GM12878 (cell line): ENCODE results near the gene ERN1. TPM values are rescaled to one million over a fixed set of nuclear protein-coding genes. Genes with fewer than 3 reads are reported as not detected.

Source experiments
- ATAC-seq: fragments of 200-7000 bp; cut with Tn5 transposase; 3 replicates; pipeline ENCODE4 v1.9.1; 2020; ENCODE audit warnings: mild to moderate bottlenecking, moderate library complexity
- BruUV-seq: library from RNA; stranded (reverse); fragments of 400-500 nt; replicated peaks from 2 replicates; lab custom pipeline; 2021; lab: Mats Ljungman, UMichigan
- CTCF ChIA-PET: fragments of 300-600 bp; sonication (Branson Sonifier 250); formaldehyde crosslinking; extraction: SDS; loops from one replicate; lab custom pipeline; 2021; ENCODE audit warnings: inconsistent platforms; lab: Yijun Ruan, JAX
- POLR2A ChIA-PET: fragments of 350-600 bp; formaldehyde crosslinking; extraction: SDS; loops from one replicate; lab custom pipeline; 2021; ENCODE audit warnings: inconsistent platforms; lab: Charles Lee
- RAD21 ChIA-PET: fragments of 300-600 bp; sonication (Branson Sonifier 250); formaldehyde crosslinking; loops from one replicate; lab custom pipeline; 2023; ENCODE audit warnings: antibody characterized with exemption; ENCODE audit not compliant: unreplicated experiment; lab: Charles Lee
- SMC1A ChIA-PET: fragments of 300-600 bp; sonication (Branson Sonifier 250); formaldehyde crosslinking; loops from one replicate; lab custom pipeline; 2023; ENCODE audit not compliant: unreplicated experiment, uncharacterized antibody; lab: Charles Lee
- DNase-seq: peaks from one replicate; pipeline ENCODE4 v3.0.0-alpha.2; 2011; ENCODE audit warnings: low read depth, low spot score
- FAIRE-seq: peaks from 3 replicates; lab custom pipeline; 2011; peaks lifted over from hg19 to GRCh38; lab: Jason Lieb, UNC
- H2AFZ ChIP-seq: 2 replicates; pipeline ENCODE4 v1.6.0; 2011; ENCODE audit warnings: low read depth, low read length, control low read depth; ENCODE audit not compliant: control insufficient read depth
- H3K27ac ChIP-seq: 2 replicates; pipeline ENCODE4 v1.5.1; 2011; ENCODE audit warnings: control low read depth; ENCODE audit not compliant: control insufficient read depth, insufficient read depth
- H3K27me3 ChIP-seq, 2 experiments: replicated peaks in 1 of 2; 2 replicates each; pipeline versions ENCODE4 v1.6.0 to v1.6.1; 2011; ENCODE audit warnings: low read length in 1 of 2; ENCODE audit not compliant: control insufficient read depth in 2 of 2, insufficient read depth in 2 of 2
- H3K36me3 ChIP-seq, 2 experiments: 2 replicates each; pipeline ENCODE4 v1.5.1; 2011; ENCODE audit warnings: low read length in 1 of 2; ENCODE audit not compliant: control insufficient read depth in 2 of 2, insufficient read depth in 2 of 2
- H3K4me1 ChIP-seq: 2 replicates; pipeline ENCODE4 v1.6.1; 2011; ENCODE audit warnings: mild to moderate bottlenecking, low read length, moderate library complexity, mixed read lengths; ENCODE audit not compliant: control insufficient read depth, insufficient read depth
- H3K4me2 ChIP-seq: 2 replicates; pipeline ENCODE4 v1.6.0; 2011; ENCODE audit warnings: control low read depth; ENCODE audit not compliant: control insufficient read depth, insufficient read depth
- H3K4me3 ChIP-seq: fragments of 200-600 bp; sonication (generic); 2 replicates; pipeline ENCODE4 v1.5.1; 2016
- H3K79me2 ChIP-seq: 2 replicates; pipeline ENCODE4 v1.6.0; 2011; ENCODE audit warnings: low read length; ENCODE audit not compliant: control insufficient read depth, insufficient read depth
- H3K9ac ChIP-seq: 2 replicates; pipeline ENCODE4 v1.8.0; 2011; ENCODE audit warnings: low read length, control low read depth, mixed read lengths; ENCODE audit not compliant: control insufficient read depth, insufficient read depth
- H3K9me3 ChIP-seq: replicated peaks from 3 replicates; pipeline ENCODE4 v1.5.1; 2011; ENCODE audit warnings: mild to moderate bottlenecking, low read length; ENCODE audit not compliant: control insufficient read depth, insufficient read depth
- H4K20me1 ChIP-seq: 2 replicates; pipeline ENCODE4 v1.6.0; 2011; ENCODE audit not compliant: control insufficient read depth, insufficient read depth
- ATF3 ChIP-seq: IDR thresholded peaks from 2 replicates; pipeline ENCODE4 v1.6.1; 2011; ENCODE audit warnings: low read depth, mild to moderate bottlenecking, low read length, moderate library complexity, borderline replicate concordance; ENCODE audit errors: extremely low read depth
- BCL11A ChIP-seq: IDR thresholded peaks from 2 replicates; pipeline ENCODE4 v1.6.1; 2011; ENCODE audit warnings: low read depth, low read length
- CBX3 ChIP-seq: fragments of 200-600 bp; sonication (generic); IDR thresholded peaks from 2 replicates; pipeline ENCODE4 v1.6.1; 2016; ENCODE audit warnings: low read depth, borderline replicate concordance
- CUX1 ChIP-seq: IDR thresholded peaks from 2 replicates; pipeline ENCODE4 v1.6.1; 2012; ENCODE audit warnings: improper control_type of control experiment, low read depth, low read length; ENCODE audit not compliant: insufficient replicate concordance
- DPF2 ChIP-seq: fragments of 450-650 bp; IDR thresholded peaks from 2 replicates; pipeline ENCODE4 v1.6.1; 2017; ENCODE audit warnings: mild to moderate bottlenecking
- EZH2 ChIP-seq: IDR thresholded peaks from 2 replicates; pipeline ENCODE4 v1.6.1; 2012; ENCODE audit warnings: low read depth, mild to moderate bottlenecking, control low read depth, inconsistent platforms, low read length, borderline replicate concordance; ENCODE audit not compliant: control insufficient read depth
- IRF4 ChIP-seq: IDR thresholded peaks from 2 replicates; pipeline ENCODE4 v1.6.1; 2011; ENCODE audit warnings: low read depth, low read length
- MTA3 ChIP-seq: IDR thresholded peaks from 2 replicates; pipeline ENCODE4 v1.6.1; 2012; ENCODE audit warnings: low read length, inconsistent platforms, borderline replicate concordance
- POU2F2 ChIP-seq: IDR thresholded peaks from 3 replicates; pipeline ENCODE4 v1.6.1; 2011; ENCODE audit warnings: low read depth, mild to moderate bottlenecking, low read length, borderline replicate concordance
- SMC3 ChIP-seq: IDR thresholded peaks from 2 replicates; pipeline ENCODE4 v1.6.1; 2011; ENCODE audit warnings: low read length, improper control_type of control experiment, borderline replicate concordance
- TARDBP ChIP-seq: IDR thresholded peaks from 2 replicates; pipeline ENCODE4 v1.6.1; 2016; ENCODE audit warnings: borderline replicate concordance
- TCF12 ChIP-seq: IDR thresholded peaks from 2 replicates; pipeline ENCODE4 v1.6.1; 2011; ENCODE audit warnings: low read depth, mild to moderate bottlenecking, low read length
- TCF7 ChIP-seq: IDR thresholded peaks from 2 replicates; pipeline ENCODE4 v1.6.1; 2014; ENCODE audit warnings: antibody characterized with exemption, borderline replicate concordance
- ZNF207 ChIP-seq: fragments of 450-650 bp; IDR thresholded peaks from 2 replicates; pipeline ENCODE4 v1.6.1; 2014; ENCODE audit warnings: antibody characterized with exemption, mild to moderate bottlenecking, borderline replicate concordance
- ZNF592 ChIP-seq: fragments of 450-650 bp; IDR thresholded peaks from 2 replicates; pipeline ENCODE4 v1.6.1; 2017; ENCODE audit warnings: mild to moderate bottlenecking, moderate library complexity
- WGBS: methylation state at CpG from one replicate; pipeline ENCODE4 v1.1.6; 2016; ENCODE audit warnings: low lambda C conversion rate; ENCODE audit not compliant: insufficient replicate concordance, insufficient coverage; ENCODE audit errors: missing lambda C conversion rate; 5-methylcytosine and 5-hydroxymethylcytosine counted together
- in situ Hi-C: fragments of 300-500 bp; cut with MboI; formaldehyde crosslinking; loops from 9 replicates; pipeline ENCODE4 v1.14.3; 2018; ENCODE audit warnings: mixed read lengths
- intact Hi-C: fragments of 100-400 bp; cut with micrococcal nuclease; formaldehyde crosslinking; loops from one replicate; pipeline ENCODE4 v1.14.2; 2022; ENCODE audit not compliant: unreplicated experiment
- polyA plus RNA-seq, 11 experiments: library from polyadenylated mRNA; depleted of rRNA in 4 of 11; unstranded in 6 of 11; stranded (reverse) in 5 of 11; fragments of >200 nt; fragmentation: Nextera tagmentation in 4 of 11; fragmentation: Illumina TruSeq in 1 of 11; extraction: Ambion mirVana in 4 of 11; extraction: Trizol in 1 of 11; gene quantifications; 1 replicate in 1 of 11; 2 replicates in 10 of 11; pipeline versions ENCODE4 v1.2.1 to v1.2.3, GENCODE V29; 2011 to 2016; ENCODE audit warnings: inconsistent platforms in 2 of 11, missing spikeins in 2 of 11, low read depth in 1 of 11
- total RNA-seq, 4 experiments: library from RNA; depleted of rRNA in 3 of 4; stranded (reverse); fragments of >200 nt in 3 of 4; fragmentation: Illumina TruSeq in 1 of 4; extraction: Trizol in 1 of 4; gene quantifications; 2 replicates each; pipeline versions ENCODE4 v1.2.1 to v1.2.3, GENCODE V29; 2013 to 2021

ERN1 gene
- total and polyA plus RNA-seq, 10 of the 15 experiments (the other 5 are each of a cell fraction or from before 2014, with no cell fraction given), result 2.6 to 19.2 (median 7.6) TPM

GRCh38 chr17:64063088-64063487 lies 66.9 kb downstream of the ERN1 start:
- in situ Hi-C loops, result no loop called here
- peak overlapping the region; percentile 54 for H3K27ac ChIP-seq
- intact Hi-C loops, result loop anchor here (2.0 kb wide), 1 partner anchor 68 kb away; the partner anchor contains the start of gene ERN1
- no TSS peak for BruUV-seq
- no peaks in the 10 kb centered on the region for H4K20me1 ChIP-seq
- DNase-seq (peak; percentile 31), FAIRE-seq (no peak), ATAC-seq (peak; percentile 77)
- H3K4me1 ChIP-seq, result peaks cover 37% of the 10 kb centered on the region
- SMC1A ChIA-PET, result interaction anchor here (0.7 to 10.0 kb wide), 9 partner anchors 12 to 117 kb away, joined by 5 to 151 read pairs (median 7); partner anchors contain the start of genes ERN1 and ICAM2
- H3K9ac ChIP-seq, result peak overlapping the region; percentile 40; the same call in 1 of the 2 replicates
- 0 out of 2 replicates have a peak overlapping the region, but pooled peaks have one; percentile 49 for H2AFZ ChIP-seq
- WGBS, result 97% methylated on average over 5 of the region's 5 CpGs
- H3K4me2 ChIP-seq, result peak overlapping the region; percentile 7; the same call in 1 of the 2 replicates
- RAD21 ChIA-PET, result interaction anchor here (1.0 to 7.4 kb wide), 8 partner anchors 11 to 82 kb away, joined by 3 to 120 read pairs (median 8); partner anchors contain the start of genes ERN1 and ICAM2
- CTCF ChIA-PET, result interaction anchor here (0.6 to 8.9 kb wide), 15 partner anchors 11 to 82 kb away, joined by 3 to 140 read pairs (median 5); partner anchors contain the start of genes ERN1 and ICAM2
- H3K4me3 ChIP-seq, result no peak overlapping the region
- H3K9me3 ChIP-seq, result no peaks in the 10 kb centered on the region
- H3K79me2 ChIP-seq, result no peaks in the 10 kb centered on the region
- no peaks in the 10 kb centered on the region for H3K27me3 ChIP-seq
- peaks cover 6 to 14% of the 10 kb centered on the region in 2 experiments for H3K36me3 ChIP-seq
- POLR2A ChIA-PET, result interaction anchor here (1.0 to 4.6 kb wide), 5 partner anchors 12 to 70 kb away, joined by 3 to 29 read pairs (median 5); no protein-coding TSS in a partner anchor
- TF ChIP-seq TCF12, result no peak
- TF ChIP-seq ZNF207, result no peak
- no peak for TF ChIP-seq EZH2
- no peak for TF ChIP-seq CBX3
- no peak for TF ChIP-seq TARDBP
- no peak for TF ChIP-seq MTA3
- TF ChIP-seq TCF7, result no peak
- TF ChIP-seq ZNF592, result no peak
- TF ChIP-seq BCL11A, result no peak
- TF ChIP-seq IRF4, result no peak
- no peak for TF ChIP-seq CUX1
- TF ChIP-seq DPF2, result peak; percentile 72
- TF ChIP-seq ATF3, result no peak
- TF ChIP-seq POU2F2, result no peak
- no peak for TF ChIP-seq SMC3
